Activated T-cell treated with anti-CD3 and anti-CD28 coated beads, Interleukin-2, amount 50 U/mL, for 48 hours (primary cell): Measurements from ENCODE around the gene SMPD4.
"Not testable (repeated sequence)": the region's sequence is repeated elsewhere in the genome, so short reads cannot be mapped to it uniquely, and the experiment has no call there.

Source experiments
- DNase-seq, 2 experiments: peaks; one replicate each; pipeline ENCODE4 v3.0.0-alpha.2; 2020

The SMPD4 gene

DNA sequence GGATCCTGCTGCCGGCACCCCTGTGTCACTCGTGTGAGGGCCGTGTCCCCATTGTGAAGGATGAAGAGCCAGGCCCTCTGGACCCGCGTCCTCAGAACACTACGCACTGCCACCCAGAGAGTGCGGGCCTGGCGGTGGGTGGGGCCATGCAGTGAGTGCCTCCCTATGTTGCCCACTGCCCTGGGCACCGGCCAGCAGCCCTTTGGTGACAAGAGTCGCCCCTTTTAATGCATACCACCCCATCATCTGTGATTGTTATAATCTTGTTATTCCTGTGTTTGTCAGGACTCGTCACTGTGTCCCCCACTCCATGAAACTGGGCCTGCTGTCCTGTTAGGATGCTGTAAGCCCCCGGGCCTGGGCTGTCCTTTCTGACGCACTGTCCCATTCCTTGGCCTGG, 43.1 kb downstream of the SMPD4 start:
- DNase-seq, result not testable (repeated sequence)

DNA sequence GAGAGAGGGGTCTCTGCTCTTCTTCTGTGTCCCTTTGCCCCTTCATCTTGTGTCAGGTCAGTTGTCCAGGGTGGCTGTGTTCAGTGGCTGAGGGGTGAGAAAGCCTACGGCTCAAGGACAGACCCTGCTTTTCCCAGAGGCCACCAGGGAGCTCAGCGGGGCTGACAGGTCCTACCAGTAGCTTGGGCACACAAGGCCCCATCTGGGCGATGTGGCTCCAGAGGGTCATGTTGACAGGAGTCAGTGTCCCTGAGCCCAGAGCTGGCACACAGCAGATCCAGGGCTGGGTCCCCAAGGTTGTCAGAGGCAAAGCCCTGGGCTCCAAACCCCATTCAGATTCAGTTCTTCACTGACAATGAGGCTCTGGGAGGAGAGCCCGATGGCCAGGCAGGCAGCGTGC, 44.3 kb downstream of the SMPD4 start:
- not testable (repeated sequence) for DNase-seq

DNA sequence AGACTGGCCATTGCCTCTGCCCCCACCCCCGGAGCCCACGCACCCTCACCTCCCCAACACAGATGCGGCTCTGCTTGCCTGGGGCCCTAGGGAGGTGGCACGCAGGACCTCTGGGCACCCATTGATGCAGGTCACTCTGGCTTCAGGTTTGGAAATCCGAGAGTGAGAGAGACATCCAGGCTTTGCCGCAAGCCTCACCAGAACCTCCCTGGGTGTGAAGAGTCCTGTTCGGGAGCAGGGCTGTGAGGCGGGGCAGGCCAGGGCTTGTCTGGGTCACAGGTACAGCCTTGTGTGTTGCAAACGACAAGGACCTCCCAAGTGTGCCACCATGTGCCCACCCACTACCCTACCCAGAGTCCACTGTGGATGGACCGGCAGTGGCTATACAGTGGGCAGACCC, 44.9 kb downstream of the SMPD4 start:
- not testable (repeated sequence) for DNase-seq

DNA sequence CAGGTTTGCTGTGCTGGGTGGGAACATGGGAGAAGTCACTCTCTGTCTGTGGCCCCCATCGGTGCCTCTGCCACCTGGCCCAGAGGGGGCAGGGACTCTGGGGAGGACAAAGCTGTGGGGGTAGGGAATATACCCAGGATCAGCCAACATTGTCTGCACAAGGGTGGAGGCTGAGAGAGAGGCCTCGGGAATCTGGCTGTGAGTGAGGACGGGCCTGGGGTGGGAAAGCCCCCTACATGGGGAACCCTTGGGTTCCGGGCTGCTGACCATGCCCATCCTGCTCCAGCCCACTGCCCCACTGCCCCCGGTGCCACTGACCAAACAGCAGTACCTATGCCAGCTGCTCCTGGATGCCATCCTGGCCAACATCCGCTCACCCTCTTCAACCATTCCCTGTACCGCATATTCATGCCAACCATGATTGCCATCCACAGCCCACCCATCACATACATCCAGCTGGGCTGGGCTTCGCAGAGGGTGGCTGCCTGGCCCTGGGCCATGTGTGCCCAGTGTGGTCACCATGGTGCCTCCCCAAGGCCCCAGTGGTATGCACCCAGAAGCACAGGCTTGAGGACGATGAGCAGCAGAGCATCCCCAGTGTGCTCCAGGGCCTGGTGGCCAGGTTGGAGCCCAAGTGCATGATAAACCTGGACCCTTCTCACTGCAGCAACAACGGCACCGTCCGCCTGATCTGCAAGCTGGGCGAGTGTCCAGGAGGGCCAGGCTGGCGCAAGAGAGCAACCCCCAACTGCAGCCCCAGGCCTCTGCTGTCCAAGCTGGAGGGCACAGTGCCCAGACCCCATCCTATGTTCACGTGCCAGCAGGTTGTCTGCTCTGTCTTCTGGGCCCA, 45.5 kb downstream of the SMPD4 start:
- no peak for DNase-seq

DNA sequence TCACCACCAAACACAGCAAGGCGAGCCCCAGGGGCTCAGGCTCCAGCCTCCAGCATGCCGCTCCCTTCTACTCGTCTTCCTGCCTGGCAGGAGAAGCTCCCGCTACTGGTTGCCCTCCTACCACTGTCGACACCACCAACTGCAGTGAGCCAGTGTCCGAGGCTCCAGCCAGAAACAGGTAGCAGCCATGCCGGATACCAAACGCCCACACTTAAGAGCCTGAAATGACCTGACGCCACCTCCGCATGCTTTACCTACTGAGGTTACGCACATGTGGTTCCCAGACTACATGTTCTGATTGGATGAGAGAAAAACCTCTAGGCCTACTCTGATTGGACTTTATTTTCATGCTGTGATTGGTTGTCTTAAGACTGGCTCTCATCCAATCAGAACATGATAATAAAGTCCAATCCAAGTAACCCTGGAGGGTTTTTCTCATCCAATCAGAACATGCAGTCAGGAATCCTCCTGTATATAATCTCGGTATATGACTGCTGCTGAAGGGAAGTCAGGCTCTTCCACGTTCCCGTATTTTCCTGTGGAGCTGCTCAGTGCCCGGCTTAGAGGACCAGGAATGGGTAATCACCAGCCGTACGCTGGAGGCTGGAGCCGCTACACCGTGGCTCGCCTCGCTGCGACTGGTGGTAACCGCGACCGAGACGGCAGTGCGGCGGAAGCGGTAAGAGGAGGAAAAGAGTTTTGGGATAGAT, 52.1 kb downstream of the SMPD4 start, which contains the start of gene POTEF:
POTEF (minus strand) TSS at position 103 of the 710 bp plus-strand sequence. CDS start 8,707 bp downstream, outside the sequence.
- DNase-seq, result not testable (repeated sequence)

DNA sequence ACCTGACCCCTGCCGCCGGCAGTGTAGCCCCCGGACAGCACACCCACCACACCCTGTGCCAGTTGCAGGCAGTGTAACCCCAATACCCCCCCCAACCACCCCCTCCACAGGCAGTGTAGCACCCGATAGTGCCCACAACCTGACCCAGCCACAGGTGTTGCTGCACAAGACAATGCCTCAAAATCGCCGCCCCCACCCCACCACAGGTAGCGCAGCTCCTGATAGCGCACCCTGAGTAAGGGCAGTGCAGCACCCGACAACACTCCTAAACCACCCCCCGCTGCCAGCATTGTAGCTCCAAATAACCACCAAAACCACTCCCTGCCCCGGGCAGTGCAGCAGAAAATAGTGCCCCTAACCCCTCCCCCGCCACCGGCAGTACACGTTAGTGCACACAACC, 52.9 kb downstream of the SMPD4 start:
- DNase-seq, result not testable (repeated sequence)

DNA sequence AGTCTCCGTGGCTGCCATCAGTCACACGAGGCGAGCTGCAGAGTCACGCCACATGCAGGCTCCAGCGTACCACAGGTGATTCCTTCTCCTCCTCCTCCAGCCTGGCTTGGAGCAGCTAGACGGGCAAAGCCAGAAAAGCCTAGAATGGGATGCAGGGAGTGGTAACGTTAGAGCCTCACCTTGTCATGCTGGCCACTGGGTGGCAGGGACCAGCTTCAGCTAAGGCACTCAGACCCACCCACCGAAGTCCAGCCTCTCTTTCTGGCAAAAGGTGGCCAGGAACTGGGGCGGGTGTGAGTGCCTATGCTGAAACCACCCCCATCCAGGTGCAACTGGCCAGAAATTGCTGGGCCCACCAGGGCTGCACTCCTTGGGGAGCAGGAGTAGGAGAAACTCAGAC, 53.7 kb downstream of the SMPD4 start:
- DNase-seq, result not testable (repeated sequence)

DNA sequence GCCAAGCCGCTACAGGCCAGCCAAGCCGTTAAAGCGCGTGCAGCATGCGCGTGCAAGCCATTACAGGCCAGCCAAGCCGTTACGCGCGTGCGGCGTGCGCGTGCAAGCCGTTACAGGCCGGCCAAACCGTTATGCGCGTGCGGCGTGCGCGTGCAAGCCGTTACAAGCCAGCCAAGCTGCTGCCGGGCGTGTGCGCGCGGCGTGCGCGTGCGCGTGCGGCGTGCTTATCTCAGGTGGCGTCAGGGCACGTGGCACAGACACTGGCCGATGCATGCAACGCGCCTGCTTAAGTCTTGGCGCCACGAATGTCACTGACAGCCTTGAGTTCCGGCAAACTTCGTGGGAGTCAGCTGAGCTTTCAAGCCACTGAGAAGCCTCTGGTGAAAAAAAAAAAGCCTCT, 60.5 kb downstream of the SMPD4 start:
- DNase-seq, result not testable (repeated sequence)

DNA sequence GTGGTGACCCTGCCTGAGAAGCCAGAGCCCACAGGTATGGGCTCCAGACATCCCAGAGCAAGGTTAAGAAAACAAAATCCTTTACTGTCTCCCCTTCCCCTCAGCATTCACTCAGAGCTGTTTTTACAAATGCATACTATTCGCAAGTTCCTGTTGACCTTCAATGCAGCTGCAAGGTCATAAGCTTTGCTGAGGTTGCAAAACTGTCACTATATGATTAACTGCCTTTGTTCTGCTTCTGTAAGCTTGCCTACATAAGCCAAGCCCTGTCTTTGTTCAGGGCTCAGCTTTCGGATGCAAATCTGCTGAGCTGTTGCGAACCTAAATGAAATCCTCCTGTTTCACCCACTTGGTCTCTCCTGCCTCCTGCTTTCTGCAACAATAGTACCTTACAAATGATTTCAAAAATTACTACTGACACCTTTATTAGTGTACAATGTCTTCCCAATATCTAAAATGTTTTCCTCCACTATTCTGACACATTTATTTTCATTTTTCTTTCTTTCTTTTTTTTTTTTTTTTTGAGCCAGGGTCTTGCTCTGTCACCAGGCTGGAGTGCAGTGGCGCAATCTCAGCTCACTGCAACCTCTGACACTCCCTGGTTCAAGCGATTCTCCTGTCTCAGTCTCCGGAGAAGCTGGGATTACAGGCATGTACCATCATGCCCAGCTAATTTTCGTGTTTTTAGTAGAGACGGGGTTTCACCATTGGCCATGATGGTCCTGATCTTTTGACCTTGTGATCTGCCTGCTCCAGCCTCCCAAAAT, 78.6 kb downstream of the SMPD4 start:
- DNase-seq, result not testable (repeated sequence)
